CD14-positive monocyte (primary cell): Measurements from ENCODE around the gene EIF4H. TPM values are rescaled to one million over a fixed set of nuclear protein-coding genes. Genes with fewer than 3 reads are reported as not detected.

Experiments
- DNase-seq, 3 donors: peaks; one replicate each; pipeline ENCODE4 v3.0.0-alpha.2; 2011 to 2022
- H2AFZ ChIP-seq: 2 replicates; pipeline ENCODE4 v1.6.0; 2012; ENCODE audit warnings: mild to moderate bottlenecking, low read depth, low read length, inconsistent platforms; ENCODE audit not compliant: insufficient read depth, poor library complexity, severe bottlenecking
- H3K27ac ChIP-seq, 2 donors: 1 replicate in 1 of 2; 2 replicates in 1 of 2; pipeline ENCODE4 v1.5.1; 2012 to 2013; ENCODE audit warnings: low read length in 2 of 2, control low read depth in 1 of 2, inconsistent platforms in 1 of 2, low read depth in 1 of 2, mild to moderate bottlenecking in 1 of 2
- H3K27me3 ChIP-seq, 2 donors: one replicate each; pipeline versions ENCODE4 v1.6.0 to v1.6.1; 2011 to 2013; ENCODE audit warnings: low read length in 2 of 2; ENCODE audit not compliant: control insufficient read depth in 2 of 2, insufficient read depth in 2 of 2
- H3K36me3 ChIP-seq, 2 donors: replicated peaks in 1 of 2; 1 replicate in 1 of 2; 2 replicates in 1 of 2; pipeline versions ENCODE4 v1.5.1 to v1.6.1; 2012 to 2013; ENCODE audit warnings: low read length in 2 of 2, control low read depth in 1 of 2, inconsistent platforms in 1 of 2, mild to moderate bottlenecking in 1 of 2; ENCODE audit not compliant: insufficient read depth in 2 of 2, control insufficient read depth in 1 of 2
- H3K4me1 ChIP-seq, 2 donors: 1 replicate in 1 of 2; 2 replicates in 1 of 2; pipeline versions ENCODE4 v1.5.1 to v1.6.1; 2012 to 2013; ENCODE audit warnings: low read length in 2 of 2, control low read depth in 1 of 2, inconsistent platforms in 1 of 2, mild to moderate bottlenecking in 1 of 2, moderate library complexity in 1 of 2; ENCODE audit not compliant: insufficient read depth in 2 of 2, control insufficient read depth in 1 of 2
- H3K4me2 ChIP-seq: replicated peaks from 2 replicates; pipeline ENCODE3; 2012; ENCODE audit warnings: low read length, moderate library complexity, mild to moderate bottlenecking; ENCODE audit not compliant: poor library complexity, severe bottlenecking; ENCODE audit errors: extremely low read depth
- H3K4me3 ChIP-seq, 3 experiments: fragments of 200-600 bp in 1 of 3; sonication (generic) in 1 of 3; replicated peaks in 1 of 3; 1 replicate in 2 of 3; 2 replicates in 1 of 3; pipeline ENCODE4 v1.5.1; 2011 to 2013; ENCODE audit warnings: low read length in 3 of 3, mild to moderate bottlenecking in 3 of 3, control low read depth in 2 of 3, low read depth in 2 of 3, inconsistent platforms in 1 of 3, moderate library complexity in 1 of 3
- H3K79me2 ChIP-seq: 2 replicates; pipeline ENCODE4 v1.6.0; 2012; ENCODE audit warnings: mild to moderate bottlenecking, control low read depth, inconsistent platforms, low read length, moderate library complexity; ENCODE audit not compliant: insufficient read depth
- H3K9ac ChIP-seq: 2 replicates; pipeline ENCODE4 v1.6.0; 2017; ENCODE audit warnings: low read length, mild to moderate bottlenecking; ENCODE audit not compliant: insufficient read depth, poor library complexity, severe bottlenecking
- H3K9me3 ChIP-seq, 2 donors: replicated peaks in 1 of 2; 1 replicate in 1 of 2; 2 replicates in 1 of 2; pipeline versions ENCODE4 v1.5.1 to v1.6.1; 2012 to 2013; ENCODE audit warnings: low read length in 2 of 2, control low read depth in 1 of 2; ENCODE audit not compliant: control insufficient read depth in 1 of 2, insufficient read depth in 1 of 2
- H4K20me1 ChIP-seq: 2 replicates; pipeline ENCODE4 v1.6.0; 2012; ENCODE audit warnings: mild to moderate bottlenecking, low read length, control low read depth, moderate library complexity; ENCODE audit not compliant: insufficient read depth
- H3K27ac Mint-ChIP-seq, 7 donors: one replicate each; pipeline ENCODE4 v1.8.0; 2020; ENCODE audit warnings: mild to moderate bottlenecking in 7 of 7, mixed read lengths in 7 of 7, moderate library complexity in 6 of 7, inconsistent platforms in 2 of 7
- H3K27me3 Mint-ChIP-seq, 3 donors: one replicate each; pipeline ENCODE4 v1.8.0; 2021 to 2022; ENCODE audit warnings: low read depth in 3 of 3, mild to moderate bottlenecking in 3 of 3, mixed read lengths in 3 of 3, moderate library complexity in 3 of 3, inconsistent platforms in 1 of 3
- H3K36me3 Mint-ChIP-seq, 2 donors: one replicate each; pipeline ENCODE4 v1.8.0; 2020; ENCODE audit warnings: mixed read lengths in 2 of 2, inconsistent platforms in 1 of 2, mild to moderate bottlenecking in 1 of 2
- H3K4me1 Mint-ChIP-seq: one replicate; pipeline ENCODE4 v1.8.0; 2020; ENCODE audit warnings: mild to moderate bottlenecking, mixed read lengths
- H3K4me3 Mint-ChIP-seq, 2 donors: one replicate each; pipeline ENCODE4 v1.8.0; 2020; ENCODE audit warnings: mild to moderate bottlenecking in 2 of 2, mixed read lengths in 2 of 2, moderate library complexity in 1 of 2
- H3K9me3 Mint-ChIP-seq, 7 donors: one replicate each; pipeline ENCODE4 v1.8.0; 2020 to 2022; ENCODE audit warnings: mixed read lengths in 7 of 7, mild to moderate bottlenecking in 6 of 7, moderate library complexity in 6 of 7, inconsistent platforms in 2 of 7
- CTCF ChIP-seq: fragments of 200-600 bp; IDR thresholded peaks from one replicate; pipeline ENCODE4 v1.8.0; 2022; ENCODE audit warnings: antibody characterized with exemption, mild to moderate bottlenecking
- WGBS: methylation state at CpG from one replicate; pipeline ENCODE4 v1.1.5; 2013; ENCODE audit warnings: missing lambda C conversion rate; ENCODE audit not compliant: insufficient coverage; 5-methylcytosine and 5-hydroxymethylcytosine counted together
- intact Hi-C, 2 donors: fragments of 100-400 bp; cut with micrococcal nuclease; formaldehyde crosslinking; loops; one replicate each; pipeline versions ENCODE4 v1.15.0 to v1.15.1; 2023
- polyA plus RNA-seq, 3 donors: library from polyadenylated mRNA; depleted of rRNA in 1 of 3; unstranded in 2 of 3; stranded (reverse) in 1 of 3; fragments of 300-500 nt in 2 of 3; fragments of >200 nt in 1 of 3; fragmentation: Illumina TruSeq in 2 of 3; gene quantifications; 1 replicate in 2 of 3; 2 replicates in 1 of 3; pipeline ENCODE4 v1.2.3, GENCODE V29; 2012 to 2021

Gene EIF4H
- polyA plus RNA-seq, 3 donors = 162 to 234 (median 206) TPM

- no peak overlapping the region for H3K27ac Mint-ChIP-seq
- no peak overlapping the region for H3K27ac ChIP-seq
- no peaks in the 10 kb centered on the region for H3K79me2 ChIP-seq
- H3K4me2 ChIP-seq = no peak overlapping the region
- intact Hi-C loops = no loop called here
- no peaks in the 10 kb centered on the region for H3K27me3 Mint-ChIP-seq
- H3K4me1 Mint-ChIP-seq = no peaks in the 10 kb centered on the region
- H3K4me1 ChIP-seq = no peaks in the 10 kb centered on the region
- no peak for TF ChIP-seq CTCF
- no peaks in the 10 kb centered on the region for H3K36me3 ChIP-seq
- no peaks in the 10 kb centered on the region for H3K27me3 ChIP-seq
- no peaks in the 10 kb centered on the region for H3K9me3 ChIP-seq
- no peak overlapping the region for H3K4me3 ChIP-seq
- H3K4me3 Mint-ChIP-seq = no peak overlapping the region
- 95% methylated on average over 6 of the region's 9 CpGs for WGBS
- no peaks in the 10 kb centered on the region for H4K20me1 ChIP-seq
- no peaks in the 10 kb centered on the region for H3K36me3 Mint-ChIP-seq
- no peak overlapping the region for H3K9ac ChIP-seq
- no peak overlapping the region for H2AFZ ChIP-seq
- peaks cover 0 to 2% (median 0%) of the 10 kb centered on the region in 7 donors for H3K9me3 Mint-ChIP-seq
- DNase-seq = no peak
Measured at GRCh38 chr7:74153736-74154135, 20.4 kb upstream of the EIF4H start.

- Histone ChIP-seq H3K4me2 (no peak overlapping the region), H3K36me3 (no peaks in the 10 kb centered on the region), H4K20me1 (no peaks in the 10 kb centered on the region), H3K4me1 (no peaks in the 10 kb centered on the region), H2AFZ (no peak overlapping the region), H3K9ac (no peak overlapping the region), H3K79me2 (no peaks in the 10 kb centered on the region), H3K27me3 (no peaks in the 10 kb centered on the region), H3K9me3 (no peaks in the 10 kb centered on the region), H3K27ac (no peak overlapping the region), H3K4me3 (no peak overlapping the region)
- H3K4me3 Mint-ChIP-seq = no peak overlapping the region
- 73% methylated on average over 4 of the region's 9 CpGs for WGBS
- no peak overlapping the region for H3K27ac Mint-ChIP-seq
- no peaks in the 10 kb centered on the region for H3K4me1 Mint-ChIP-seq
- H3K36me3 Mint-ChIP-seq = no peaks in the 10 kb centered on the region
- no peak for DNase-seq
- peaks cover 0 to 2% (median 0%) of the 10 kb centered on the region in 7 donors for H3K9me3 Mint-ChIP-seq
- no peak for TF ChIP-seq CTCF
- intact Hi-C loops = no loop called here
- H3K27me3 Mint-ChIP-seq = peaks cover 0 to 1% (median 0%) of the 10 kb centered on the region in 3 donors
Measured at GRCh38 chr7:74155810-74156395, 18.3 kb upstream of the EIF4H start.
